Measurements from ENCODE around the gene INPP4B.
"Not testable (repeated sequence)": the region's sequence is repeated elsewhere in the genome, so short reads cannot be mapped to it uniquely, and the experiment has no call there.

The INPP4B gene

GRCh38 chr4:142823796-142824195, 22.3 kb downstream of the INPP4B start:
- DNase-seq = no peak

GRCh38 chr4:142818476-142818875, 27.6 kb downstream of the INPP4B start:
- no peak for DNase-seq

GRCh38 chr4:142818031-142818430, 28.1 kb downstream of the INPP4B start:
- no peak for DNase-seq

- peak; percentile 18 for DNase-seq
Observed at GRCh38 chr4:142817442-142817841, 28.7 kb downstream of the INPP4B start.

DNA sequence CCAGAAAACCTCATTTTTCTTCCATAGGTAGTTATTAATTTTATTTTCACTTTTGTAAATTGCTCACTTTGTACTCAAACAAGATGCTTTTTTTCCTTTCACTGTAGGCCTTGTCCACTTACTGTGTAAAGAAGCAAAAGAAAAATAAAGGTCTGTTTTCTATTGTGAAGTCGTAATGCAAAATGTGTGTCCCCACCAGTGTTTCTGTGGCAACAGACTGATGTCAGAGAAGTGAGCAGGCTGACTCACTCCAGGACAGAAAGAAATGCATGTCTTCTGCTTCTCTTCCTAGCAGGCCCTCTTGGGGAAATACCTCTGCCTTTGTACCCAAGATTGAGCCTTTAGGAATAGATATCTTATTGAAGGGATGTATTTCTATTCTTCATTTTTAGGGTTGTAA, 30.3 kb downstream of the INPP4B start:
- DNase-seq = no peak

- DNase-seq = no peak
Observed at GRCh38 chr4:142813388-142813787, 32.7 kb downstream of the INPP4B start.

DNA sequence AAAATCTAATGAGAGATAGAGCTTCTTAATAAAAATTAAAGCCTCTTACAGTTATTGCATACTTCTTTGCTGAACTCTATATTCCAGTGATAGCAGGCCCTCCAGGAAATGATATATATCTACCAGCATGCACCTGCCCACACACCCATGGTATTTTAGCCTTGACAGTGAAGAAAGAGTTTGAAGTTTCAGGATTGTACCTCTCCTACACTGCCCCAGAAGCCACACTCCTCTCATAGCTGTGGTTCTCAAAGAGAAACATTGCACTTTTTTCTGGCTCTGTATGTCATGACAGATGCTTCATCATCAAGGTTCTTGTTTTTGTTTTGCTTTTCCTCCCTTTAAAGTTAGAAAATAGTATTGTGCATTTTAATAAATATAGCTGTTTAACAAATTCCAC, 34.0 kb downstream of the INPP4B start:
- no peak for DNase-seq

- no peak for DNase-seq
Observed at GRCh38 chr4:142811034-142811433, 35.1 kb downstream of the INPP4B start.

DNA sequence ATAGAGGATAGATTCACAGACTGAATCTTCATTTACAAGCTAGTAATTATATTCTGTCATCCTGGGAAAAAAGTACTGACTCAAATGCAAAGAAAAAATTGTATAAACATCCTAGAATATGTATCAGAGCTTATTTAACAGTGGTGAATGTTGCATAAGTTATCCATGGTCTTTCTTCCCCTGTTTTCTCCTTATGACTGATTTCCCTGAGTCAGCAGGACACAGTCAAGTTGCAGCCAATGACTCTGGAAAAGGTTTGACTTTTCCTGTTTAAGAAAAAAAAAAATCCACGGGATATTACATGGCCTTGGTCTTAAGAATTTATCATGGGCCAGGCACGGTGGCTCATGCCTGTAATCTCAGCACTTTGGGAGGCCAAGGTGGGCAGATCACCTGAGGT, 36.5 kb downstream of the INPP4B start:
- no peak for DNase-seq

DNA sequence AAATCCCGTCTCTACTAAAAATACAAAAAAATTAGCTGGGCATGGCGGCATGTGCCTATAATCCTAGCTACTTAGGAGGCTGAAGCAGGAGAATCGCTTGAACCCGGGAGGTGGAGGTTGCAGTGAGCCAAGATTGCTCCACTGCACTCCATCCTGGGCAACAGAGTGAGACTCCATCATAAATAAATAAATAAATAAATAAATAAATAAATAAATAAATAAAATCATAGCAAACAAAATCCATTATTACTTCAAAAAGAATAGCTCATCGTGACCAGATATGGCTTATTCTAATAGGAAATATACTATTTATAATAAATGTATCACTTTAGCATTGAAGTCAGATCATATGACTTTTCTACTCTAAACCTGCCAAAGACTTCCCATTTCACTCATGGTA, 42.2 kb downstream of the INPP4B start:
- not testable (repeated sequence) for DNase-seq

GRCh38 chr4:142801966-142802365, 44.1 kb downstream of the INPP4B start:
- no peak for DNase-seq

- no peak for DNase-seq
Observed at GRCh38 chr4:142781114-142781513, 65.0 kb downstream of the INPP4B start.

GRCh38 chr4:142778900-142779299, 67.2 kb downstream of the INPP4B start:
- no peak for DNase-seq

- no peak for DNase-seq
Observed at GRCh38 chr4:142778430-142778829, 67.7 kb downstream of the INPP4B start.

- no peak for DNase-seq
Observed at GRCh38 chr4:142777045-142777743, 68.9 kb downstream of the INPP4B start.

DNA sequence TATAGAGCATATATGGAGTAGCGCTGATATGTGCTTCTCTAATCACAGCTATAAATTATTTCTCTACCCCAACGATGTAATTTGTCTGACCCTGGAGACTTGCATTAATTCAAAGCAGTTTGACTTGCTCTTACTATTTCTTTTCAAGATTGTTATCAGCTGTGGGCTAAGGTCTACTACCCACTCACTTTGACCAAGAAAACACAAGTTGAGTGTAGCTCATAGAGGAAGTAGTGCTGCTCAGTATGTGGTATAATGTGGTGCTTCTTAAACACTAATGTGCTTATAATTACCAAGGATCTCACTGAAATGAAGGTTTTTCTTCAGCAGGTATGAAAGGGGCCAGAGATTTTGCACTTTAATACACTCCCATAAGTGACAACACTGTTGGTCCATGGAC, 70.1 kb downstream of the INPP4B start:
- DNase-seq = no peak

GRCh38 chr4:142773505-142773904, 72.6 kb downstream of the INPP4B start:
- DNase-seq = no peak

DNA sequence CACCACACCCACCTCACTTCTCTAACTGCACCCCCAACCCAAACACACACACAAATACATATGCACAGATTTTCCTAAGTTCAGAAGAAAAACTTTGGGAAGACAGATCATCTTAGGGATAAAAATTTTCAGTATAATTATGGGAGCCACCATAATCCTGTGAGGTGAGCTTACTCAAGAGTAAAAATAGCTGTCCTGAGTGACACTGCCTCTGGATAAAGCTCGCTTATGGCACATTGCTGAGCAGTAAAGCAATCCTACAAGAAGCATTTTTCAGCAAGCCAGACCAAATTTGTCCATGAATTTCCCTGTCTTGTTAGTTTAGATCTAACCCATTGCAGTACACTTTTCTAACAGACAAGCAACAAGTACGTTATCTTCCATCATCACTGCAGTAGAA, 83.8 kb downstream of the INPP4B start:
- no peak for DNase-seq

GRCh38 chr4:142752202-142752786, 93.8 kb downstream of the INPP4B start:
- no peak for DNase-seq

- DNase-seq = no peak
Observed at GRCh38 chr4:142743121-142743825, 102.8 kb downstream of the INPP4B start.

DNA sequence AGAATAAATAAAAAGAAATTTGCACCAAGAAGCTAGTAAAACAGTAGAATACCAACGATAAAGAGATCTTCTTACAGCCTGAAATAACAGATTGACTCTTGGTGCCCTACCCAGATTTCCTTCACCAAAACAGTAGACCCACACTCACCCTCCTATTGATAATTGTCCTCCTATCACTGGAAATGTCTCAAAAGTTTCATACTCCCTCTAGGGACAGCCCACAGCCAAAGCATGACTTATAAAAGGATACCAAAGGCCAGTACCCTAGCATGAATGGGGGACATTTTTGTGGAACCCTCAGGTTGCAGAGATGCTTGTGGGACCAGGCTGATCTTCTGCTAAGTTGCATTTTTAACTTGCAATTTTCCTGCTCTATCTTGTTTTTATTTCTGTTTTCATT, 104.1 kb downstream of the INPP4B start:
- no peak for DNase-seq

DNA sequence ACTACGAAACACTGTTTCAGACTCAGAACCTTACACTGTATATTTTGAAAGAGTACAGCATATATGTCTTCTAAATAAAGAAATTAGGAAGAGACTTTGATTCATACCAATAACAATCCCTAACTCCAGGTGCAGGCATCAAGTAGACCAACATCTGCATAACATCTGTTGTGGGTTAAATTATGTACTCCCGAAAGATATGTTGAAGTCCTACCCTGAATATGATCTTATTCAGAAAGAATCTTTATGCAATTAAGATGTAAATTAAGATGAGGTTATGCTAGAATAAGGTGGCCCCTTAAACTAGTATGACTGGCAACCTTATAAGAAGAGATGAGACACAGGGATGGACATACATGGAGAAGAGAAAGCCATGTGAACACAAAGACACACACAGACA, 117.9 kb downstream of the INPP4B start:
- DNase-seq = no peak

DNA sequence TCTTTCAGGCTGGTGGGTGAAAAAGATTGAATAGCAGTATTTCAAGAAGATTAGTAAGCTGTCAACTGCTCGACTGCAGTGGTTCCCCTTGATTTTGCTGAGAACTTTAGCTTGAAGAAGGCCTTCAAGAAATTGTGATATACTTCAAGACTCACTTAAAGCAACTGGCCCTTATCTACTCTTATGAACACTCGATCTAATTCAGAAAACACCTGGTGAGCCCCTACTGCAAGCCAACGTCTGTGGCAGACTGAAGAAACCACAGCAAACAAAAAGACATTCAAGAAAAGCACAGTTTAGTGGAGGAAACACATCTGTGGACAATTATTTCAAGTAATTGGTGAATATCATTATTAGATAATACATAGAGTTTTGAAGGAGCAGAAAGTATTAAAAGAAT, 119.0 kb downstream of the INPP4B start:
- no peak for DNase-seq

DNA sequence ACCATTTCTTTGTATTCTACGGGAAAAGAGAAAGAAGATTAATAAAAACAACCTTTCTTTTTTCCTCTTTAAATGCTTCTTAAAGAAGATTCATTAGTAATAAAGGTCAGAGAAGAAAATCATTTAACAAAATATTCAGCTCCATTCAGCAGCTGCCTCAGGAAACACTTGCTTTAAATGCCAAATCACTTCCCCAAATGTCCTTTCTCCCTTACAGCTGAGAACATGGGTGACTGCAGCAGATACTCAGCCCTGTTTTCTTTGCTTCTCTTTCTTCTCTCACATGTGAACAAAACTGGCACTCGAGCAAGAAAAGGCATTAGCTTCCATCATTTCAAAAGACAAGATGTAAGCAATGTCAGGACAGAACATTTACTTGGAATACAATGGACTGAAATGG, 120.2 kb downstream of the INPP4B start:
- DNase-seq = no peak

Data from SIG-M5 (cell line).